Measurements from ENCODE around the gene TP63.

TP63 gene

GRCh38 chr3:189695400-189695799 lies 64.2 kb downstream of the TP63 start:
- no peaks in the 10 kb centered on the region for H3K27me3 ChIP-seq
- no peak overlapping the region for H3K4me3 ChIP-seq
- H3K9ac ChIP-seq, result no peak overlapping the region
- TF ChIP-seq Cebpa-rat (IDR thresholded peaks at IDR 0.05), result no peak
- H3K36me3 ChIP-seq, result no peaks in the 10 kb centered on the region
- no peaks in the 10 kb centered on the region for H3K9me3 ChIP-seq
- H3K27ac ChIP-seq, result no peak overlapping the region
- no peaks in the 10 kb centered on the region for H3K4me1 ChIP-seq
- no peak overlapping the region for H3K4me2 ChIP-seq
- H4K20me1 ChIP-seq, result no peaks in the 10 kb centered on the region

DNA sequence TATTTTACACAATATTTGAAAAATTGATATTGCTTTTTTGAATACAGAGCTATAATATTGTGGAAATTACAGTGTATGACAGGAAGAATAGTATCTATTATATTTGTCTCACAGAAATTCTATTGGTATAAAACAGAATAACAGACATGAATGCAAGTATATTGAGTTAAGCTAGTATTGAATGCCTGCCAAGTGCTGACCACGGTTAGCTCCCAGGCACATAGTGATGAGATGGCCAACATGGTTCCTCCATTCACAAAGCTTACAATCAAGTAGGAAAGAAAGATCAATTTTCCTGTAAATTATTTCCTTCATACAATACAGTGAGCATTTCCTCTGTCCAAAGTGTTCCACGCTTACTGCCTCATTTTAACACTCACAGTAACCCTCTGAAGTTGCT lies 67.6 kb downstream of the TP63 start:
- Histone ChIP-seq H3K4me2 (no peak overlapping the region), H3K9ac (no peak overlapping the region), H3K27me3 (no peaks in the 10 kb centered on the region), H3K27ac (no peak overlapping the region), H3K4me1 (no peaks in the 10 kb centered on the region), H3K4me3 (no peak overlapping the region), H3K9me3 (no peaks in the 10 kb centered on the region), H4K20me1 (no peaks in the 10 kb centered on the region), H3K36me3 (no peaks in the 10 kb centered on the region)
- no peak for TF ChIP-seq Cebpa-rat (IDR thresholded peaks at IDR 0.05)

GRCh38 chr3:189699885-189700284 lies 68.7 kb downstream of the TP63 start:
- H3K4me2 ChIP-seq, result no peak overlapping the region
- no peaks in the 10 kb centered on the region for H3K4me1 ChIP-seq
- no peaks in the 10 kb centered on the region for H4K20me1 ChIP-seq
- H3K27ac ChIP-seq, result no peak overlapping the region
- H3K4me3 ChIP-seq, result no peak overlapping the region
- no peaks in the 10 kb centered on the region for H3K36me3 ChIP-seq
- no peaks in the 10 kb centered on the region for H3K9me3 ChIP-seq
- no peak overlapping the region for H3K9ac ChIP-seq
- no peaks in the 10 kb centered on the region for H3K27me3 ChIP-seq
- no peak; the same call in 1 of the 2 replicates for TF ChIP-seq Cebpa-rat (IDR thresholded peaks at IDR 0.05)

DNA sequence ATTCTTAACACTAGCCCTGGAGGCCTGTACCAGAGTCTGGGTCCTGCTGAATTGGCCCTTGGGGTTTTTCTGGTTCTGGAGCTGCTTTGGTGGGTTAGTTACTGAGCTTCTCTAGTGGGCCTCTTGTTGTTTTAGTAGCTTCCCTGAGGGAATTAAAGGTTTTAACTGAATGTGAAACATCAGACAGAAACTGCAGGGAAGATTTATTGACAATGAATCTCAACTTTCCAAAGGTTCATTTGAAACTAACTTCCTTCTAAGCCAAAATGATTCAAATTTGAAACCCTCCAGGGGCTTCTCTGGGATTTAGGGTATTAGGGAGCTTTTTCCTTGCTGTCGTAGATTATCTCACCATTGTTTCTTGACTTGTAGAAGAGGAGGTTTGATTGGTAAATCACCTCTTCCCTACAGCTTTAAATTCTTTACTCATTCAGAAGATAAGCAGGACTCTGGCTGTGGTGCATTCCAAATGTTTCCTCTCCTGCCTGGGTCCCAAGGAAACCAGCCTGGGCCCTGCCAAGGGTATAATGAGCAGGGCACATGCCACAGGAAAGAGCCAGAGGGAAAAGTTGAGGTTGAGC lies 71.0 kb downstream of the TP63 start:
- Histone ChIP-seq H4K20me1 (no peaks in the 10 kb centered on the region), H3K4me3 (no peak overlapping the region), H3K27ac (no peak overlapping the region), H3K27me3 (no peaks in the 10 kb centered on the region), H3K9ac (no peak overlapping the region), H3K4me1 (no peaks in the 10 kb centered on the region), H3K4me2 (no peak overlapping the region), H3K36me3 (no peaks in the 10 kb centered on the region), H3K9me3 (no peaks in the 10 kb centered on the region)
- TF ChIP-seq Cebpa-rat (IDR thresholded peaks at IDR 0.05), result no peak

- TF ChIP-seq Cebpa-rat (IDR thresholded peaks at IDR 0.05), result no peak
- no peak overlapping the region for H3K4me2 ChIP-seq
These were observed 72.7 kb downstream of the TP63 start for GRCh38 chr3:189703865-189704264.

GRCh38 chr3:189708375-189708774 lies 77.2 kb downstream of the TP63 start:
- Histone ChIP-seq H3K9ac (no peak overlapping the region), H3K4me2 (no peak overlapping the region), H3K36me3 (no peaks in the 10 kb centered on the region), H4K20me1 (no peaks in the 10 kb centered on the region), H3K9me3 (no peaks in the 10 kb centered on the region), H3K4me3 (no peak overlapping the region), H3K27ac (no peak overlapping the region), H3K27me3 (no peaks in the 10 kb centered on the region), H3K4me1 (no peaks in the 10 kb centered on the region)
- TF ChIP-seq Cebpa-rat (IDR thresholded peaks at IDR 0.05), result no peak

More at GRCh38 chr3:189703865-189704264, 72.7 kb downstream of the TP63 start:
- Histone ChIP-seq H3K4me1 (no peaks in the 10 kb centered on the region), H3K27ac (no peak overlapping the region), H3K9ac (no peak overlapping the region), H3K4me3 (no peak overlapping the region), H3K36me3 (no peaks in the 10 kb centered on the region), H3K27me3 (no peaks in the 10 kb centered on the region), H4K20me1 (no peaks in the 10 kb centered on the region), H3K9me3 (no peaks in the 10 kb centered on the region)

GRCh38 chr3:189710620-189711402 lies 79.6 kb downstream of the TP63 start:
- Histone ChIP-seq H3K4me3 (no peak overlapping the region), H3K9me3 (no peaks in the 10 kb centered on the region), H4K20me1 (no peaks in the 10 kb centered on the region), H3K4me1 (peaks cover 20% of the 10 kb centered on the region), H3K9ac (no peak overlapping the region), H3K27ac (no peak overlapping the region), H3K36me3 (no peaks in the 10 kb centered on the region), H3K4me2 (no peak overlapping the region), H3K27me3 (no peaks in the 10 kb centered on the region)
- no peak for TF ChIP-seq Cebpa-rat (IDR thresholded peaks at IDR 0.05)

DNA sequence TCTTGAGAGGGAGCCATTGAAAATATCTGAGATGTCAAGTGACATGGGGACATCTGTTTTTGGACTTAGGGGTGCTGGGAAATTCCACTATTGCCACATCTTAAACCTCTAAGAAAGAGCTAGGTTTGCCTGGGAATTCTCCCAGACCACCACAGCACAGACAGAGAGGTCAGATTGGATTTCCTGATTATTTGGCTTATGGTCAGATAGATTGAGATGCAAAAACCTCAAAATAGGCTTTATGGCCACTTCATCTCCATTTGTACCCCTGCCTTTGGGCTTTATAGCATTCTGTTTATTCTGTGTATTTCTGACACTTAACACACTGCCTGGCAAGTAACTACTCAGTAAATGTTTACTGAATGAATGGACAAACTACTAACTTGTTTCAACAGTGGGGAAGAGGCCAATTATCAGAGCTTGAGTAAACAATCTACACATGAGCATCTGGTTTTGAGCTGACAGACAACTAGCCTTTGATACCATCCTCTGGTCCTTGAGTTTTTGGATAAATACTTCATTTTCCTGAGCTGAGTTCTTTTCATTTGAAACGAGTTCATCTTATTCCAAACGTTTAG lies 81.8 kb downstream of the TP63 start:
- H3K36me3 ChIP-seq, result no peaks in the 10 kb centered on the region
- no peak overlapping the region for H3K4me3 ChIP-seq
- peaks cover 26% of the 10 kb centered on the region for H3K4me1 ChIP-seq
- H3K9me3 ChIP-seq, result no peaks in the 10 kb centered on the region
- H3K4me2 ChIP-seq, result no peak overlapping the region
- no peaks in the 10 kb centered on the region for H4K20me1 ChIP-seq
- no peak overlapping the region for H3K27ac ChIP-seq
- no peak overlapping the region for H3K9ac ChIP-seq
- TF ChIP-seq Cebpa-rat (IDR thresholded peaks at IDR 0.05), result no peak
- H3K27me3 ChIP-seq, result no peaks in the 10 kb centered on the region

DNA sequence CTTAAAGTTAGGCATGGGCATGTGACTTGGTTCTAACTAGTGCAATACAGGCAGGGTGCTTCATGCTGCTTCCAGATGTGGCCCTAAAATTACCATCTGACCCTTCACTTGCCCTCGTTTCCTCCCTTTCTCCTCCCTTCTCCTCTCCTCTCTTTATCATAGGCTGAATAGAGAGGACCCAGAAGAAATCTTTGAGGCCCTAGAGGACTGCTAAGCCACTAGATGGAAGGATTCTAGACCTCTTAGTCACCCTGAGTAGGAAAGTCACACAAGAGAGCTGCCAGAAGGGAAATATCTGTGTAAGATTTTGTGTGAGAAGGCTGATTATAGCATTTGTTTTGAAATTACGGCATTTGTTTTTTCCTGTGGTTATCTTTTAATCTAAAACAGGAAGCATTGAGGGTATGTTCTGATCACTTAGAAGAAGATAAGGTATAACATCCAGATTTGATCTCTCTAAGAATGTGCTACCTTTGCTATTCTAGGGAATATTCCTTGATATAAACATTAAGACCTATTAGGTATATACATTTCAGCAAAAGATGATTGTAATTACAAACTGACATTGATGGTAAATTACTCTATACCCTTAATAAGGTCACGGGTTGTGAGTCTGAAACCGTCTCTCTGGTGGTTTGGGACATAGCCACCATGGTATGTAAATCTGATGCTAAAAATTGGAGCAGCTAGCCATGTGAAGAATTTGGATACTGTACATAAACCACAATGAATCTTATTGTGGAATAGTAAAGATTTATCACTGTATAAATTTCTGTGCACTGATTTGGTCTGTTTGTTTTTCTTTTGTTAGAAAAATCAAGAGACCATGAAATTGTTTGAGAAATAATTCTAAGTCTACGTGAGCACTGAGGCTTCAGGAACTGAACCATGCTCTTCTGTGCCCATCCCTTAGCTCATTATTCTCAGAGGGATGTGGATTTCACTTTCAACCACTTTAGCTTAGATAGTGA lies 84.1 kb downstream of the TP63 start:
- no peak for TF ChIP-seq Cebpa-rat (IDR thresholded peaks at IDR 0.05)
- Histone ChIP-seq H3K4me1 (peaks cover 26% of the 10 kb centered on the region), H3K9ac (no peak overlapping the region), H3K36me3 (no peaks in the 10 kb centered on the region), H3K27me3 (no peaks in the 10 kb centered on the region), H3K9me3 (no peaks in the 10 kb centered on the region), H3K27ac (peak overlapping the region; percentile 33), H4K20me1 (no peaks in the 10 kb centered on the region), H3K4me3 (no peak overlapping the region), H3K4me2 (peak overlapping the region; percentile 54)
